Hepatocyte (in vitro differentiated cells): ENCODE results near the gene NLRP13.

Source experiments
- EZH2phosphoT487 ChIP-seq: fragments of 200-600 bp; sonication (generic); IDR thresholded peaks from one replicate; pipeline ENCODE4 v1.6.1; 2018; ENCODE audit warnings: antibody characterized with exemption, mild to moderate bottlenecking, low read depth, moderate library complexity; ENCODE audit not compliant: unreplicated experiment, severe bottlenecking
- TF ChIP-seq, protein P1 (sequence below): fragments of 200-600 bp; sonication (generic); IDR thresholded peaks from 2 replicates; pipeline ENCODE4 v1.5.1; 2016; ENCODE audit warnings: antibody characterized with exemption, mild to moderate bottlenecking; ENCODE audit not compliant: poor library complexity

DNA sequence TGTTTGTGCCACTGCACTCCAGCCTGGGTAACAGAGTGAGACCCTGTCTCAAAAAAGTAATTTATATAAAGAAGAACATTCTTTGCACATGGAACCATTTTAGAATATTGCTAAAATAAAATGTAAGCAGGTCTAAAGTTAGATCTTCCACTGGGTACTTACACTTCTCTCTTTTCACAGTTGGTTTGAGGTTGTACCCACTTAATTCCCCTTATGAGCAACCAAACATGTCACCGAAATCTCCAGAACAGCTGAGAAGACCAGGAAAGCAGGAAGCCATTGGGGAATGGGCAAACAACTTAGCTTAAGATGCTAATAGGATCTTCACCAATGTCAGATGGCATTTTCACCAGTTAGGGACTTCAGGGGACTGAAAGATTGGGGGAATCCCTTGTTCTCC, 77.0 kb downstream of the NLRP13 start:
- TF ChIP-seq, protein P1, sequence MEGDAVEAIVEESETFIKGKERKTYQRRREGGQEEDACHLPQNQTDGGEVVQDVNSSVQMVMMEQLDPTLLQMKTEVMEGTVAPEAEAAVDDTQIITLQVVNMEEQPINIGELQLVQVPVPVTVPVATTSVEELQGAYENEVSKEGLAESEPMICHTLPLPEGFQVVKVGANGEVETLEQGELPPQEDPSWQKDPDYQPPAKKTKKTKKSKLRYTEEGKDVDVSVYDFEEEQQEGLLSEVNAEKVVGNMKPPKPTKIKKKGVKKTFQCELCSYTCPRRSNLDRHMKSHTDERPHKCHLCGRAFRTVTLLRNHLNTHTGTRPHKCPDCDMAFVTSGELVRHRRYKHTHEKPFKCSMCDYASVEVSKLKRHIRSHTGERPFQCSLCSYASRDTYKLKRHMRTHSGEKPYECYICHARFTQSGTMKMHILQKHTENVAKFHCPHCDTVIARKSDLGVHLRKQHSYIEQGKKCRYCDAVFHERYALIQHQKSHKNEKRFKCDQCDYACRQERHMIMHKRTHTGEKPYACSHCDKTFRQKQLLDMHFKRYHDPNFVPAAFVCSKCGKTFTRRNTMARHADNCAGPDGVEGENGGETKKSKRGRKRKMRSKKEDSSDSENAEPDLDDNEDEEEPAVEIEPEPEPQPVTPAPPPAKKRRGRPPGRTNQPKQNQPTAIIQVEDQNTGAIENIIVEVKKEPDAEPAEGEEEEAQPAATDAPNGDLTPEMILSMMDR = no peak
- no peak for TF ChIP-seq EZH2phosphoT487
